ENCODE measurements around the gene PAWR. TPM values are rescaled to one million over a fixed set of nuclear protein-coding genes. Genes with fewer than 3 reads are reported as not detected.

The PAWR gene
- total and polyA plus RNA-seq, 2 of the 13 experiments (the other 11 are each of a cell fraction or from before 2014, with no cell fraction given) = 29.1 to 36.1 TPM

- no peak overlapping the region for H3K27ac ChIP-seq (ENCODE audit: extremely low read length, insufficient read depth, low read length)
- no peaks in the 10 kb centered on the region for H4K20me1 ChIP-seq (ENCODE audit: insufficient read depth, low read length)
- BruUV-seq (replicated peaks) = no TSS peak
- ChIA-PET CTCF (ENCODE audit: low intra/inter-chr PET ratio, low total read pairs) (no interaction called here), POLR2A (no interaction called here)
- DNase-seq (ENCODE audit: low spot score) (no peak), FAIRE-seq (no peak), ATAC-seq (no peak)
- H3K27me3 ChIP-seq (ENCODE audit: control insufficient read depth in 1 of 2, insufficient read depth in 2 of 2, low read length in 2 of 2) = no peaks in the 10 kb centered on the region
- no peak overlapping the region for H3K9ac ChIP-seq (ENCODE audit: insufficient read depth, low read depth, low read length)
- no peak overlapping the region for H3K4me3 ChIP-seq (replicated peaks in 1 of 3; ENCODE audit: insufficient read depth in 1 of 3, low read depth in 2 of 3, low read length in 3 of 3)
- no peaks in the 10 kb centered on the region for H3K36me3 ChIP-seq (replicated peaks in 1 of 2; ENCODE audit: control insufficient read depth in 1 of 2, insufficient read depth in 2 of 2, low read length in 2 of 2)
- H2AFZ ChIP-seq (ENCODE audit: low read length) = no peak overlapping the region
- H3K79me2 ChIP-seq (ENCODE audit: insufficient read depth, low read length) = no peaks in the 10 kb centered on the region
- no peaks in the 10 kb centered on the region for H3K4me1 ChIP-seq (ENCODE audit: insufficient read depth, low read length)
- in situ Hi-C loops (cut with HindIII; ENCODE audit: extremely low pct_ligation_motif_present, low pct_unique_long_range_greater_than_20kb) = loop anchor here (25.0 kb wide), 1 partner anchor 137 kb away; no protein-coding TSS in a partner anchor
- no peak overlapping the region for H3K4me2 ChIP-seq (ENCODE audit: low read depth, low read length)
- TF ChIP-seq RBM39 (IDR thresholded peaks at IDR 0.05; ENCODE audit: low read depth, low read length, poor library complexity, severe bottlenecking) = no peak
- TF ChIP-seq SIN3A (IDR thresholded peaks at IDR 0.05; ENCODE audit: borderline replicate concordance, low read depth, low read length) = no peak
- no peak for TF ChIP-seq ZNF567 (CRISPR knock-in tag; IDR thresholded peaks at IDR 0.05; ENCODE audit: borderline replicate concordance)
- no peak for TF ChIP-seq MAZ (IDR thresholded peaks at IDR 0.05; ENCODE audit: borderline replicate concordance, low read depth, low read length)
- no peak for TF ChIP-seq MAZ (CRISPR knock-in tag; IDR thresholded peaks at IDR 0.05; ENCODE audit: low read depth)
- no peak for TF ChIP-seq HNRNPH1 (optimal IDR thresholded peaks at IDR 0.05; ENCODE audit: low read depth, low read length)
- no peak for TF ChIP-seq ZSCAN31 (CRISPR knock-in tag; IDR thresholded peaks at IDR 0.05; ENCODE audit: low read depth)
- no peak for TF ChIP-seq NFYB (CRISPR knock-in tag; IDR thresholded peaks at IDR 0.05)
- TF ChIP-seq NAIF1 (CRISPR knock-in tag; IDR thresholded peaks at IDR 0.05; ENCODE audit: borderline replicate concordance) = no peak
- no peak for TF ChIP-seq MXI1 (IDR thresholded peaks at IDR 0.05; ENCODE audit: borderline replicate concordance, low read depth, low read length)
- no peak for TF ChIP-seq ZNF7 (CRISPR knock-in tag; IDR thresholded peaks at IDR 0.05)
- TF ChIP-seq ZNF550 (CRISPR knock-in tag; IDR thresholded peaks at IDR 0.05; ENCODE audit: borderline replicate concordance) = no peak
- TF ChIP-seq SRF (IDR thresholded peaks at IDR 0.05; ENCODE audit: low read depth, low read length) = no peak
- intact Hi-C loops (cut with micrococcal nuclease; ENCODE audit: unreplicated experiment) = loop anchor here (10.0 kb wide), 1 partner anchor 236 kb away; the partner anchor contains the start of gene PPP1R12A
- no peaks in the 10 kb centered on the region for H3K9me3 ChIP-seq (ENCODE audit: low read length)
- 85% methylated on average over 3 of the region's 3 CpGs for WGBS (ENCODE audit: low lambda C conversion rate)
Measured at GRCh38 chr12:79698966-79699365, 8.2 kb upstream of the PAWR start.
